Vagina (tissue), 2 donors: Measurements from ENCODE around the gene PLPP1. TPM values are rescaled to one million over a fixed set of nuclear protein-coding genes. Genes with fewer than 3 reads are reported as not detected.

Source experiments
- DNase-seq, 2 donors: peaks; one replicate each; pipeline ENCODE4 v3.0.0-alpha.2; 2017; ENCODE audit errors: extremely low spot score in 2 of 2
- H3K27ac ChIP-seq: fragments of 200-600 bp; sonication (generic); one replicate; pipeline ENCODE4 v1.5.1; 2019
- H3K27me3 ChIP-seq: fragments of 200-600 bp; sonication (generic); one replicate; pipeline ENCODE4 v1.5.1; 2019
- H3K36me3 ChIP-seq, 2 donors: fragments of 200-600 bp; sonication (generic); one replicate each; pipeline ENCODE4 v1.5.1; 2017 to 2019
- H3K4me1 ChIP-seq: fragments of 200-600 bp; sonication (generic); one replicate; pipeline ENCODE4 v1.5.1; 2019
- H3K4me3 ChIP-seq, 2 donors: fragments of 200-600 bp; sonication (generic); 1 replicate in 1 of 2; 2 replicates in 1 of 2; pipeline ENCODE4 v1.5.1; 2016 to 2019
- H3K9me3 ChIP-seq: fragments of 200-600 bp; sonication (generic); one replicate; pipeline ENCODE4 v1.5.1; 2019
- CTCF ChIP-seq, 3 experiments: fragments of 450-650 bp in 2 of 3; fragments of 200-600 bp in 1 of 3; sonication (generic) in 1 of 3; IDR thresholded peaks; one replicate each; pipeline ENCODE4 v1.5.1; 2017 to 2019; ENCODE audit warnings: antibody characterized with exemption in 3 of 3, mild to moderate bottlenecking in 2 of 3, moderate library complexity in 2 of 3
- POLR2A ChIP-seq, 2 donors: fragments of 450-650 bp; IDR thresholded peaks; one replicate each; pipeline ENCODE4 v1.6.1; 2017; ENCODE audit warnings: antibody characterized with exemption in 2 of 2, mild to moderate bottlenecking in 2 of 2, moderate library complexity in 2 of 2
- POLR2AphosphoS5 ChIP-seq, 2 donors: sonication (generic); formaldehyde crosslinking; IDR thresholded peaks; one replicate each; pipeline ENCODE4 v1.9.0; 2017; ENCODE audit warnings: antibody characterized with exemption in 2 of 2, mild to moderate bottlenecking in 2 of 2, low read depth in 1 of 2; ENCODE audit not compliant: insufficient read depth in 1 of 2
- intact Hi-C: fragments of 100-400 bp; cut with DNase I; formaldehyde crosslinking; loops from one replicate; pipeline ENCODE4 v1.15.1; 2023
- total RNA-seq: library from RNA; depleted of rRNA; stranded (reverse); fragments of >200 nt; gene quantifications from one replicate; pipeline ENCODE4 v1.2.3, GENCODE V29; 2016

Gene PLPP1
- total RNA-seq, 1 donor from 2014 or later = 283 TPM

GRCh38 chr5:55570570-55570969 lies 35.8 kb upstream of the PLPP1 start:
- intact Hi-C loops = no loop called here
- Histone ChIP-seq H3K36me3 (no peaks in the 10 kb centered on the region), H3K9me3 (no peaks in the 10 kb centered on the region), H3K27me3 (no peaks in the 10 kb centered on the region), H3K4me1 (peaks cover 30% of the 10 kb centered on the region), H3K27ac (no peak overlapping the region), H3K4me3 (no peak overlapping the region)
- TF ChIP-seq CTCF (IDR thresholded peaks at IDR 0.05) (no peak), POLR2AphosphoS5 (IDR thresholded peaks at IDR 0.05; ENCODE audit: insufficient read depth in 1 of 2, low read depth in 1 of 2) (no peak), POLR2A (IDR thresholded peaks at IDR 0.05) (no peak)
- no peak for DNase-seq

GRCh38 chr5:55570026-55570425 lies 35.3 kb upstream of the PLPP1 start:
- Histone ChIP-seq H3K9me3 (no peaks in the 10 kb centered on the region), H3K4me3 (no peak overlapping the region), H3K27me3 (no peaks in the 10 kb centered on the region), H3K36me3 (no peaks in the 10 kb centered on the region), H3K27ac (no peak overlapping the region), H3K4me1 (peaks cover 28% of the 10 kb centered on the region)
- intact Hi-C loops = no loop called here
- no peak for TF ChIP-seq POLR2A (IDR thresholded peaks at IDR 0.05)
- no peak for TF ChIP-seq CTCF (IDR thresholded peaks at IDR 0.05)
- TF ChIP-seq POLR2AphosphoS5 (IDR thresholded peaks at IDR 0.05; ENCODE audit: insufficient read depth in 1 of 2, low read depth in 1 of 2) = no peak
- no peak for DNase-seq

- Histone ChIP-seq H3K27me3 (no peaks in the 10 kb centered on the region), H3K4me1 (peaks cover 28% of the 10 kb centered on the region), H3K4me3 (no peak overlapping the region), H3K27ac (peak overlapping the region; percentile 38), H3K36me3 (no peaks in the 10 kb centered on the region), H3K9me3 (no peaks in the 10 kb centered on the region)
- DNase-seq = no peak
- TF ChIP-seq POLR2A (IDR thresholded peaks at IDR 0.05) (no peak), POLR2AphosphoS5 (IDR thresholded peaks at IDR 0.05; ENCODE audit: insufficient read depth in 1 of 2, low read depth in 1 of 2) (peak; percentile 18 to 70)
- intact Hi-C loops = loop anchor here (2.0 kb wide), 1 partner anchor 31 kb away; no protein-coding TSS in a partner anchor
These were observed 34.7 kb upstream of the PLPP1 start for GRCh38 chr5:55569513-55569865.

DNA sequence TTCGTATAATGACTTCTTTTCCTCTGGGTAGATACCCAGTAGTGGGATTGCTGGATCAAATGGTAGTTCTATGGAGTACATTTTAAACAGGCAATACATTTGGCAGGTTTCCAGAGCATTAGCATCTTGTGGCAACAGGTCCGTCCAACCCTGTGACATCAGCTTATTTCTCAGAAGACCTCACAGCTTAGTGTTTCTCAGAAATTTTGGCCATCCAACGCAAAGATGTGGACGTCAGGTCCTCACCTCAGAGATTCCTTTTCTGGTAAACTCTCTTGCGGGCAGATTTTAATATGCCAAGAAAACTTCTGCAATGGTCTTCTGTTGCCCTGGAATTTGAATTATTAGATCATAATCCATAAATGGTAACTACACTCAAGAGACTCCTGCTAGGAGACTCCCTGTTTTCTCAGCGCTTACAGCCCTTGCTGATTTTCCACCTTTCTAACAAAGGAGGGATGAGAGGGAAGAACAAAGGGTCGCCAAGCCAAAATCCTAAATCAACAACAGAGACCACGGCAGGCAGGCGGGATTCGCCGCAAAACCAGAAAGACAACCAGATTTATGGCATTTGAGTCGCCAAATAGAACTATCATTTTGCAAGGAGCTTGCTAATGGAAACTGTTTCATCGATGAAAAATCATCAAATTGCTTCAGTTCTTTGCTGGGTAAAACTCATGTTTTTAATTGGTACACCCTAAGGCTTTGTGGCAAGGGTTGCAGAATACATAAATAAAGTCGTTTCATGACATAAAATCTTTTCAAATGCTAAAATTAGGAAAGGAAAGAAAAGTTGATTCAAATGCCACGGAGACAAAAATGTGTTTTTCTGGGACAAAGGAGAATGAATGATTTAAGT lies 34.1 kb upstream of the PLPP1 start:
- TF ChIP-seq CTCF (IDR thresholded peaks at IDR 0.05) (no peak), POLR2A (IDR thresholded peaks at IDR 0.05) (no peak), POLR2AphosphoS5 (IDR thresholded peaks at IDR 0.05; ENCODE audit: insufficient read depth in 1 of 2, low read depth in 1 of 2) (no peak)
- no peak for DNase-seq
- no peaks in the 10 kb centered on the region for H3K36me3 ChIP-seq
- H3K27ac ChIP-seq = peak overlapping the region; percentile 38
- intact Hi-C loops = loop anchor here (2.0 kb wide), 1 partner anchor 32 kb away; no protein-coding TSS in a partner anchor
- peaks cover 28% of the 10 kb centered on the region for H3K4me1 ChIP-seq
- no peak overlapping the region for H3K4me3 ChIP-seq
- no peaks in the 10 kb centered on the region for H3K27me3 ChIP-seq
- no peaks in the 10 kb centered on the region for H3K9me3 ChIP-seq

- Histone ChIP-seq H3K4me1 (peaks cover 15% of the 10 kb centered on the region), H3K9me3 (no peaks in the 10 kb centered on the region)
- intact Hi-C loops = no loop called here
These were observed 30.0 kb upstream of the PLPP1 start for GRCh38 chr5:55564721-55565120.

More at GRCh38 chr5:55564721-55565120, 30.0 kb upstream of the PLPP1 start:
- Histone ChIP-seq H3K36me3 (no peaks in the 10 kb centered on the region), H3K27me3 (no peaks in the 10 kb centered on the region), H3K27ac (no peak overlapping the region), H3K4me3 (no peak overlapping the region)
- TF ChIP-seq CTCF (IDR thresholded peaks at IDR 0.05) = no peak
- no peak for TF ChIP-seq POLR2AphosphoS5 (IDR thresholded peaks at IDR 0.05; ENCODE audit: insufficient read depth in 1 of 2, low read depth in 1 of 2)
- no peak for TF ChIP-seq POLR2A (IDR thresholded peaks at IDR 0.05)
- no peak for DNase-seq
